H9 (cell line): ENCODE measurements around the gene AKT3. TPM values are rescaled to one million over a fixed set of nuclear protein-coding genes. Genes with fewer than 3 reads are reported as not detected.
A peak's percentile ranks its signal among the peaks of the same experiment; 100 is the strongest.

Experiments used
- DNase-seq: peaks from one replicate; pipeline ENCODE4 v3.0.0-alpha.2; 2017
- H2AFZ ChIP-seq: one replicate; pipeline ENCODE4 v1.6.1; 2013; ENCODE audit warnings: mild to moderate bottlenecking, low read length, control low read depth, moderate library complexity
- H2AK5ac ChIP-seq: 2 replicates; pipeline ENCODE4 v1.6.1; 2013; ENCODE audit warnings: low read length, control low read depth, mixed read lengths; ENCODE audit not compliant: insufficient read length
- H2BK120ac ChIP-seq: one replicate; pipeline ENCODE4 v1.6.1; 2013; ENCODE audit warnings: low read depth, mild to moderate bottlenecking, low read length, control low read depth, inconsistent platforms; ENCODE audit not compliant: poor library complexity, severe bottlenecking
- H2BK12ac ChIP-seq: 2 replicates; pipeline ENCODE4 v1.6.1; 2013; ENCODE audit warnings: low read length, control low read depth, mixed read lengths, low read depth; ENCODE audit not compliant: insufficient read length
- H2BK15ac ChIP-seq: 2 replicates; pipeline ENCODE4 v1.6.1; 2013; ENCODE audit warnings: low read depth, low read length, control low read depth
- H2BK20ac ChIP-seq: one replicate; pipeline ENCODE4 v1.6.1; 2013; ENCODE audit warnings: low read depth, mild to moderate bottlenecking, low read length, control low read depth, inconsistent platforms; ENCODE audit not compliant: poor library complexity, severe bottlenecking
- H2BK5ac ChIP-seq: 2 replicates; pipeline ENCODE4 v1.6.1; 2013; ENCODE audit warnings: low read length, control low read depth, mixed read lengths; ENCODE audit not compliant: insufficient read length
- H3K14ac ChIP-seq: 2 replicates; pipeline ENCODE4 v1.6.1; 2013; ENCODE audit warnings: low read length, control low read depth; ENCODE audit not compliant: insufficient read depth
- H3K18ac ChIP-seq: 2 replicates; pipeline ENCODE4 v1.6.1; 2013; ENCODE audit warnings: low read depth, mild to moderate bottlenecking, mixed read lengths, low read length, control low read depth; ENCODE audit not compliant: insufficient read length
- H3K23ac ChIP-seq: 2 replicates; pipeline ENCODE4 v1.6.1; 2013; ENCODE audit warnings: low read length, control low read depth, mixed read lengths, low read depth; ENCODE audit not compliant: insufficient read length
- H3K23me2 ChIP-seq: 2 replicates; pipeline ENCODE4 v1.6.1; 2013; ENCODE audit warnings: low read depth, mild to moderate bottlenecking, mixed read lengths, low read length, control low read depth; ENCODE audit not compliant: insufficient read length, poor library complexity, severe bottlenecking
- H3K27ac ChIP-seq: 2 replicates; pipeline ENCODE4 v1.5.1; 2013; ENCODE audit warnings: low read length, control low read depth, mixed read lengths, low read depth; ENCODE audit not compliant: insufficient read length
- H3K27me3 ChIP-seq: 2 replicates; pipeline ENCODE4 v1.6.1; 2013; ENCODE audit warnings: low read length, control low read depth, inconsistent platforms; ENCODE audit not compliant: insufficient read depth
- H3K4ac ChIP-seq: 2 replicates; pipeline ENCODE4 v1.6.1; 2013; ENCODE audit warnings: low read depth, mild to moderate bottlenecking, control low read depth, inconsistent platforms, low read length, moderate library complexity
- H3K4me1 ChIP-seq: 2 replicates; pipeline ENCODE4 v1.6.1; 2013; ENCODE audit warnings: low read length, control low read depth, inconsistent platforms; ENCODE audit not compliant: insufficient read depth
- H3K4me2 ChIP-seq: 2 replicates; pipeline ENCODE4 v1.6.1; 2013; ENCODE audit warnings: low read length, control low read depth, mixed read lengths; ENCODE audit not compliant: insufficient read length, insufficient read depth
- H3K56ac ChIP-seq: 2 replicates; pipeline ENCODE4 v1.6.1; 2013; ENCODE audit warnings: low read depth, mild to moderate bottlenecking, mixed read lengths, low read length, control low read depth; ENCODE audit not compliant: insufficient read length
- H3K79me1 ChIP-seq: 2 replicates; pipeline ENCODE4 v1.6.1; 2013; ENCODE audit warnings: low read depth, mild to moderate bottlenecking, moderate library complexity, low read length, control low read depth, inconsistent platforms; ENCODE audit not compliant: insufficient read depth, poor library complexity, severe bottlenecking
- H3K79me2 ChIP-seq: 2 replicates; pipeline ENCODE4 v1.6.1; 2013; ENCODE audit warnings: low read length, control low read depth, inconsistent platforms; ENCODE audit not compliant: insufficient read depth
- H3K9ac ChIP-seq: 2 replicates; pipeline ENCODE4 v1.6.1; 2013; ENCODE audit warnings: low read length, control low read depth, mixed read lengths; ENCODE audit not compliant: insufficient read length; ENCODE audit errors: extremely low read depth
- H3K9me3 ChIP-seq: one replicate; pipeline ENCODE4 v1.6.1; 2013; ENCODE audit warnings: low read depth, low read length, inconsistent platforms; ENCODE audit not compliant: control insufficient read depth
- H3T11ph ChIP-seq: one replicate; pipeline ENCODE4 v1.6.1; 2013; ENCODE audit warnings: mild to moderate bottlenecking, low read length, control low read depth, inconsistent platforms
- H4K20me1 ChIP-seq: one replicate; pipeline ENCODE4 v1.6.1; 2013; ENCODE audit not compliant: control insufficient read depth, insufficient read length, insufficient read depth
- H4K5ac ChIP-seq: 2 replicates; pipeline ENCODE4 v1.6.1; 2013; ENCODE audit warnings: low read depth, mild to moderate bottlenecking, mixed read lengths, low read length, control low read depth; ENCODE audit not compliant: insufficient read length
- H4K8ac ChIP-seq: replicated peaks from 2 replicates; pipeline ENCODE4 v1.6.1; 2013; ENCODE audit warnings: low read length, control low read depth, mixed read lengths, low read depth; ENCODE audit not compliant: insufficient read length
- H4K91ac ChIP-seq: 2 replicates; pipeline ENCODE4 v1.6.1; 2013; ENCODE audit warnings: low read depth, mild to moderate bottlenecking, moderate library complexity, mixed read lengths, low read length, control low read depth; ENCODE audit not compliant: insufficient read length
- H3K27ac Mint-ChIP-seq, 3 experiments: 2 replicates in 2 of 3; 3 replicates in 1 of 3; pipeline ENCODE4 v1.8.0; 2020 to 2021; ENCODE audit warnings: mixed read lengths in 3 of 3, mild to moderate bottlenecking in 1 of 3, moderate library complexity in 1 of 3
- H3K27me3 Mint-ChIP-seq: 2 replicates; pipeline ENCODE4 v1.8.0; 2021; ENCODE audit warnings: low read depth, mild to moderate bottlenecking, moderate library complexity, mixed read lengths
- H3K36me3 Mint-ChIP-seq, 3 experiments: 2 replicates in 2 of 3; 3 replicates in 1 of 3; pipeline ENCODE4 v1.8.0; 2020 to 2021; ENCODE audit warnings: low read depth in 3 of 3, mixed read lengths in 3 of 3; ENCODE audit not compliant: insufficient read depth in 1 of 3
- H3K4me1 Mint-ChIP-seq, 2 experiments: 2 replicates each; pipeline ENCODE4 v1.8.0; 2020; ENCODE audit warnings: mixed read lengths in 2 of 2
- H3K4me3 Mint-ChIP-seq, 2 experiments: 2 replicates in 1 of 2; 3 replicates in 1 of 2; pipeline ENCODE4 v1.8.0; 2020 to 2021; ENCODE audit warnings: mild to moderate bottlenecking in 2 of 2, mixed read lengths in 2 of 2, moderate library complexity in 1 of 2
- H3K9me3 Mint-ChIP-seq, 2 experiments: 2 replicates in 1 of 2; 3 replicates in 1 of 2; pipeline ENCODE4 v1.8.0; 2020; ENCODE audit warnings: mild to moderate bottlenecking in 2 of 2, mixed read lengths in 2 of 2, moderate library complexity in 1 of 2
- WGBS: extraction: QIAGEN DNeasy Blood & Tissue Kit; methylation state at CpG from one replicate; pipeline ENCODE4 v1.1.7; 2013; ENCODE audit warnings: missing lambda C conversion rate, low lambda C conversion rate, mixed read lengths; ENCODE audit not compliant: insufficient read length; ENCODE audit errors: extremely low coverage; 5-methylcytosine and 5-hydroxymethylcytosine counted together
- total RNA-seq: library from RNA; stranded (reverse); gene quantifications from 2 replicates; pipeline ENCODE4 v1.2.1, GENCODE V29; 2021
- TF ChIP-seq, protein P1 (sequence below): fragments of 200-600 bp; sonication (generic); conservative IDR thresholded peaks from 3 replicates; pipeline ENCODE4 v1.8.0; 2021; ENCODE audit warnings: antibody characterized with exemption, mild to moderate bottlenecking

Gene AKT3
- total RNA-seq, 1 experiment from 2014 or later, result 27.8 TPM

DNA sequence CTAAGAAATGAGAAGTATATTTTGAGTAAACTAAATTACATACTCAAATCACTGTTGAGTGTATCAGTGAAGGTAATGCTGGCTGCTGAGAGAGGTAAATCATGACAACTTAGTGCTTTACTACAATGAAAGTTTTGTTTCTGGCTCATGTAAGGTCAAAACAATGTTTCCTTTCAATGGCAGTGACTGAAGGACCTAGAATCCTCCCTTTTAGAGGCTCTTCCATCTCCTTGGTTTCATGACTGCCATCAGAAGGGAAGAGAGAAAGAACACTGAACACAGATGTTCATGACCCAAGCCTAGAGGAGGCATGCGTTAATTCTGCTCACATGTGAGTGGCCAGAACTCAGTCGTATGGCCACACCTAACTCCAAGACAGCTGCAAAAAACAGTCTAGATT lies 130.6 kb downstream of the AKT3 start:
- H2BK12ac ChIP-seq, result no peak overlapping the region
- H2AK5ac ChIP-seq, result no peak overlapping the region
- H3K4me1 Mint-ChIP-seq, result peaks cover 28 to 29% of the 10 kb centered on the region in 2 experiments
- H3K23me2 ChIP-seq, result no peaks in the 10 kb centered on the region
- no peak overlapping the region for H2BK20ac ChIP-seq
- H3K18ac ChIP-seq, result no peak overlapping the region
- no peaks in the 10 kb centered on the region for H3K27me3 Mint-ChIP-seq
- H2AFZ ChIP-seq, result no peak overlapping the region
- no peaks in the 10 kb centered on the region; a peak in 1 of 7 replicates for H3K36me3 Mint-ChIP-seq
- no peaks in the 10 kb centered on the region; the same call in 1 of the 2 replicates for H3K27me3 ChIP-seq
- H3K9me3 ChIP-seq, result no peaks in the 10 kb centered on the region
- H3K4me3 Mint-ChIP-seq, result no peak overlapping the region
- H3K79me2 ChIP-seq, result no peaks in the 10 kb centered on the region
- no peak for DNase-seq
- no peak overlapping the region for H2BK15ac ChIP-seq
- H3K4ac ChIP-seq, result no peak overlapping the region
- peaks cover 2% of the 10 kb centered on the region; the same call in 1 of the 2 replicates for H3K4me1 ChIP-seq
- no peak overlapping the region for H3T11ph ChIP-seq
- TF ChIP-seq, protein P1, sequence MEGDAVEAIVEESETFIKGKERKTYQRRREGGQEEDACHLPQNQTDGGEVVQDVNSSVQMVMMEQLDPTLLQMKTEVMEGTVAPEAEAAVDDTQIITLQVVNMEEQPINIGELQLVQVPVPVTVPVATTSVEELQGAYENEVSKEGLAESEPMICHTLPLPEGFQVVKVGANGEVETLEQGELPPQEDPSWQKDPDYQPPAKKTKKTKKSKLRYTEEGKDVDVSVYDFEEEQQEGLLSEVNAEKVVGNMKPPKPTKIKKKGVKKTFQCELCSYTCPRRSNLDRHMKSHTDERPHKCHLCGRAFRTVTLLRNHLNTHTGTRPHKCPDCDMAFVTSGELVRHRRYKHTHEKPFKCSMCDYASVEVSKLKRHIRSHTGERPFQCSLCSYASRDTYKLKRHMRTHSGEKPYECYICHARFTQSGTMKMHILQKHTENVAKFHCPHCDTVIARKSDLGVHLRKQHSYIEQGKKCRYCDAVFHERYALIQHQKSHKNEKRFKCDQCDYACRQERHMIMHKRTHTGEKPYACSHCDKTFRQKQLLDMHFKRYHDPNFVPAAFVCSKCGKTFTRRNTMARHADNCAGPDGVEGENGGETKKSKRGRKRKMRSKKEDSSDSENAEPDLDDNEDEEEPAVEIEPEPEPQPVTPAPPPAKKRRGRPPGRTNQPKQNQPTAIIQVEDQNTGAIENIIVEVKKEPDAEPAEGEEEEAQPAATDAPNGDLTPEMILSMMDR, result no peak
- H4K8ac ChIP-seq, result no peak overlapping the region
- H2BK5ac ChIP-seq, result no peak overlapping the region
- H3K4me2 ChIP-seq, result no peak overlapping the region
- no peak overlapping the region for H4K91ac ChIP-seq
- H3K79me1 ChIP-seq, result peaks cover 4% of the 10 kb centered on the region
- no peak overlapping the region for H3K9ac ChIP-seq
- H3K27ac Mint-ChIP-seq, result peak overlapping the region in 1 of 3 experiments; percentile 45; a peak in 2 of 7 replicates
- no peak overlapping the region for H2BK120ac ChIP-seq
- H3K14ac ChIP-seq, result no peak overlapping the region
- no peak overlapping the region for H3K27ac ChIP-seq
- no peak overlapping the region for H3K56ac ChIP-seq
- H4K5ac ChIP-seq, result no peak overlapping the region
- no peaks in the 10 kb centered on the region for H4K20me1 ChIP-seq
- H3K9me3 Mint-ChIP-seq, result no peaks in the 10 kb centered on the region
- no peak overlapping the region for H3K23ac ChIP-seq
- WGBS, result no CpG with 5 or more reads among the region's 2 CpGs
